Measurements from ENCODE around the gene CD163L1.
"Not testable (repeated sequence)": the region's sequence is repeated elsewhere in the genome, so short reads cannot be mapped to it uniquely, and the experiment has no call there.

CD163L1 gene

GRCh38 chr12:7354529-7354928 lies 89.4 kb downstream of the CD163L1 start:
- TF ChIP-seq, protein P1, sequence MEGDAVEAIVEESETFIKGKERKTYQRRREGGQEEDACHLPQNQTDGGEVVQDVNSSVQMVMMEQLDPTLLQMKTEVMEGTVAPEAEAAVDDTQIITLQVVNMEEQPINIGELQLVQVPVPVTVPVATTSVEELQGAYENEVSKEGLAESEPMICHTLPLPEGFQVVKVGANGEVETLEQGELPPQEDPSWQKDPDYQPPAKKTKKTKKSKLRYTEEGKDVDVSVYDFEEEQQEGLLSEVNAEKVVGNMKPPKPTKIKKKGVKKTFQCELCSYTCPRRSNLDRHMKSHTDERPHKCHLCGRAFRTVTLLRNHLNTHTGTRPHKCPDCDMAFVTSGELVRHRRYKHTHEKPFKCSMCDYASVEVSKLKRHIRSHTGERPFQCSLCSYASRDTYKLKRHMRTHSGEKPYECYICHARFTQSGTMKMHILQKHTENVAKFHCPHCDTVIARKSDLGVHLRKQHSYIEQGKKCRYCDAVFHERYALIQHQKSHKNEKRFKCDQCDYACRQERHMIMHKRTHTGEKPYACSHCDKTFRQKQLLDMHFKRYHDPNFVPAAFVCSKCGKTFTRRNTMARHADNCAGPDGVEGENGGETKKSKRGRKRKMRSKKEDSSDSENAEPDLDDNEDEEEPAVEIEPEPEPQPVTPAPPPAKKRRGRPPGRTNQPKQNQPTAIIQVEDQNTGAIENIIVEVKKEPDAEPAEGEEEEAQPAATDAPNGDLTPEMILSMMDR (IDR thresholded peaks at IDR 0.05; ENCODE audit: low read depth, low read length), result no peak

DNA sequence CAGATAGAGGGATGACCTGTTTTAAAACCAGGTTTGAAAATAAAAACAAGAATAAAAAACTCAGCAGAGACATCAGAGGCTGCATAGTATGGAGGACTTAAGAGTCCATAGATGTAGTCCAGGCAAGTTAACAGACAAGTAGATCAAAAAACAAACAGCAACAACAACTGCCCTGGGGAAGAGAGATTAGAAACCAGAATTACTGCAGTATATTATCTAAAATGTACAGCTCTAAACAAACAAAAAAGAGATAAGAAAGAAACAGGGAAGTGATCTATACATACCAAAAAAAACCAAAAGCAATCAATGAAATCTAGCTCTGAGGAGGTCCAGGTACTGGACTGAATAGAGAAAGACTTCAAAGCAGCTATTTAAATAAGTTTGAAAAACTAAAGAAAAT lies 91.3 kb downstream of the CD163L1 start:
- no peak overlapping the region for H3K4me3 ChIP-seq (ENCODE audit: low read depth, low read length)
- TF ChIP-seq, protein P1 (IDR thresholded peaks at IDR 0.05; ENCODE audit: low read depth, low read length), result no peak

More at GRCh38 chr12:7354529-7354928, 89.4 kb downstream of the CD163L1 start:
- H3K4me3 ChIP-seq (ENCODE audit: low read depth, low read length), result no peak overlapping the region

GRCh38 chr12:7351177-7351576 lies 92.8 kb downstream of the CD163L1 start:
- TF ChIP-seq, protein P1 (IDR thresholded peaks at IDR 0.05; ENCODE audit: low read depth, low read length), result no peak
- H3K4me3 ChIP-seq (ENCODE audit: low read depth, low read length), result no peak overlapping the region

DNA sequence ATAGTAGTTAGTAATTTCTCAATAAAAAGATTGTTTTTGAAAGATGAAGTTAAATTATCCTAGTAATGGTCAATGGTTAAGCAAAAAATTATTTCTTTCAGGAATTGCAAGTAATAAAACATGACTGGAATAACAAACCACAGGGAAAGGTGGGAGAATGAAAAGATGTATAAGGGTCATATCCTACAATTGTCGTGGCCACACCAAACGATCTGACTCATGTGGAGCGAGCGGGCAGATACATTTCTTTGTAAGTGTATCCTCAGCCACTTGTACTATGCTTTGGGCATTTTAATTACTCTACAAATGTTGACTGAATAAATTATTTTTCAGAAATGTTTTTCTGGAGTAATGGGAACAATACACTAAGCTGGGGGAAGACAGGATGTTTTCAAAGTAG lies 94.5 kb downstream of the CD163L1 start:
- H3K4me3 ChIP-seq (ENCODE audit: low read depth, low read length), result no peak overlapping the region
- TF ChIP-seq, protein P1 (IDR thresholded peaks at IDR 0.05; ENCODE audit: low read depth, low read length), result no peak

DNA sequence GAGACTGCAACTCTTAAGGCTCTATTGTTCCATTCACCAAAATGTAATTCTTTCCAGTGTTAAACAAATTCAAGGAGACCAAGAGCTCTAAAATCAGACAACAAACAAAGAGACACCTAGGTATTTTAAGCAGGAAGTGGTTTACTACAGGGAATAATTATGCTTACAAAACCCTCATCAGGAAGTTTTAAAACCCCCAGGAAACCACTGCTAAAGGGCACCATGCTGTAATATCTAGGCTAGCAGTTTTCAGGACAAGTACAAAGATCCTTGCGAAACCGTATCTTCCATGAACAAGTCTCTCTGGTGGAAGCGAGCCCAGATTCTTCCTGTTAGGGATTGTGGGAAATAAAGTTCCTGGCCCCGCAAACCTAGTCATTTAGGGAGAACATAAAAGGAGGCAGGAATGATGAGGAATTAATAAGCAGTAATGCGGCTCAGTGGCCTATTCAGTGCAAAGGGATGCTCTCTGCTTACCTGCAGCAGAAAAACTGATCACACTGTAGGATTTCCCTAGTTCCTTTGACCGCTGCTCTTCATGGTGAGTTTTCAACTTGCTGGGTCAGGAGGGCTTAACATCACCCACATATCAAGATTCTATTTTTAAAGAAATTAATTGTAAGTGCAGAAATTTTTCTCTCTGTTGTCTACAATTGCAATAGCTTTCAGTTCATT lies 97.3 kb downstream of the CD163L1 start:
- no peak overlapping the region for H3K4me3 ChIP-seq (ENCODE audit: low read depth, low read length)
- TF ChIP-seq, protein P1 (IDR thresholded peaks at IDR 0.05; ENCODE audit: low read depth, low read length), result no peak

DNA sequence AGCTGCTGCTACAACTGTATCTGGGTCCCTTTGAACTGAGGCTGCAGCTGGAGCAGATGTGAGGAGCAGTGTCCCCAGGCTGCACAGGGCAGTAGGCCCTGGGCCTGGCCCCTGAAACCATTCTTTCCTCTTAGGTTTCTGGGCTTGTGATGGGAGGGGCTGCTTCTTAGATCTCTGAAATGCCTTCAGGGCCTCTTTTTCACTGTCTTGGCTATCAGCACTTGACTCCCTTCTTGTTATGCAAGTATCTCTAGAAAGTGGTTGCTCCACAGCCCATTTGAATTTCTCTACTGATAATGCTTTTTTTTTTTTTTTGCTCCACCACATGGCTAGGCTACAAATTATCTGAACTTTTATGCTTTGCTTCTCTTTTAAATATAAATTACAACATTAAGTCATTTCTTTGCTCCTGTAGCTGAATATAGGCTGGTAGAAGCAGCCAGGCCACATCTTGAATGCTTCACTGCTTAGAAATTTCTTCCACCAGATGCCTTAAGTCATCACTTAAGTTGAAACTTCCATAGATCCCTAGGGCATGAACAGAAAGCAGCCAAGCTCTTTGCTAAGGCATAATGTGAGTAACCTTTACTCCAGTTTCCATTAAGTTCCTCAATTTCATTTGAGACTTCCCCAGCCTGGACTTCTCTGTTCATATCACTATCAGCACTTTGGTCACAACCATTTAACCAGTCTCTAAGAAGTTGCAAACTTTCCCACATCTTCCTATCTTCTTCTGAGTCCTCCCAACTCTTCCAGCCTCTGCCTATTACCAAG lies 98.9 kb downstream of the CD163L1 start:
- no peak overlapping the region for H3K4me3 ChIP-seq (ENCODE audit: low read depth, low read length)
- TF ChIP-seq, protein P1 (IDR thresholded peaks at IDR 0.05; ENCODE audit: low read depth, low read length), result no peak

GRCh38 chr12:7339675-7340074 lies 104.3 kb downstream of the CD163L1 start:
- TF ChIP-seq, protein P1 (IDR thresholded peaks at IDR 0.05; ENCODE audit: low read depth, low read length), result no peak
- no peak overlapping the region for H3K4me3 ChIP-seq (ENCODE audit: low read depth, low read length)

- H3K4me3 ChIP-seq (ENCODE audit: low read depth, low read length), result not testable (repeated sequence)
These were observed 106.2 kb downstream of the CD163L1 start for GRCh38 chr12:7337790-7338189.
